K562 (cell line): ENCODE data around the gene LETM1. TPM values are rescaled to one million over a fixed set of nuclear protein-coding genes. Genes with fewer than 3 reads are reported as not detected.

Experiments
- CBX1 ChIP-seq: sonication (generic); IDR thresholded peaks from 2 replicates; pipeline ENCODE4 v1.6.1; 2016; ENCODE audit warnings: antibody characterized with exemption, low read depth, mild to moderate bottlenecking
- E2F5 ChIP-seq: sonication (generic); formaldehyde crosslinking; IDR thresholded peaks from 2 replicates; pipeline ENCODE4 v1.8.0; 2022; ENCODE audit warnings: mild to moderate bottlenecking, missing genetic modification reagents
- POLR2G ChIP-seq: fragments of 200-400 bp; formaldehyde crosslinking; IDR thresholded peaks from 2 replicates; pipeline ENCODE4 v1.6.1; 2017; ENCODE audit warnings: low read depth, mild to moderate bottlenecking, antibody characterized with exemption, low read length, moderate library complexity
- RBFOX2 ChIP-seq: fragments of 200-400 bp; formaldehyde crosslinking; IDR thresholded peaks from 2 replicates; pipeline ENCODE4 v1.6.1; 2017; ENCODE audit warnings: low read depth, mild to moderate bottlenecking, low read length, moderate library complexity
- REST ChIP-seq, 2 experiments: fragments of 450-650 bp; formaldehyde crosslinking in 1 of 2; IDR thresholded peaks; 2 replicates each; pipeline versions ENCODE4 v1.4.0 to v1.6.1; 2014 to 2020; ENCODE audit warnings: mild to moderate bottlenecking in 2 of 2, borderline replicate concordance in 1 of 2, low read depth in 1 of 2
- RREB1 ChIP-seq: fragments of 250-450 bp; sonication (Bioruptor Pico); IDR thresholded peaks from 2 replicates; pipeline ENCODE4 v1.4.0; 2020
- SMARCA5 ChIP-seq: fragments of 450-650 bp; IDR thresholded peaks from 2 replicates; pipeline ENCODE4 v1.6.1; 2016
- polyA plus RNA-seq, 8 experiments: library from polyadenylated mRNA; depleted of rRNA in 4 of 8; stranded (reverse) in 5 of 8; unstranded in 3 of 8; fragments of >200 nt; fragmentation: Nextera tagmentation in 2 of 8; fragmentation: Illumina TruSeq in 1 of 8; extraction: Ambion mirVana in 2 of 8; extraction: Trizol in 1 of 8; gene quantifications; 2 replicates each; pipeline versions ENCODE4 v1.2.1 to v1.2.3, GENCODE V29; 2011 to 2014; ENCODE audit warnings: inconsistent platforms in 1 of 8, missing spikeins in 1 of 8
- total RNA-seq, 7 experiments: library from RNA; depleted of rRNA in 6 of 7; stranded (reverse); fragments of >200 nt in 6 of 7; fragmentation: Illumina TruSeq in 2 of 7; extraction: Trizol in 2 of 7; gene quantifications; 2 replicates each; pipeline versions ENCODE4 v1.2.1 to v1.2.3, GENCODE V29; 2011 to 2021; ENCODE audit warnings: low replicate concordance in 1 of 7

LETM1 gene
- total and polyA plus RNA-seq, 9 of the 15 experiments (the other 6 are each of a cell fraction or from before 2014, with no cell fraction given): 3.9 to 109 (median 35.0) TPM

- TF ChIP-seq E2F5 (CRISPR knock-in tag) (no peak), CBX1 (0 out of 2 replicates have a peak, but pooled peaks have one; percentile 13), SMARCA5 (0 out of 2 replicates have a peak, but pooled peaks have one; percentile 48), RREB1 (CRISPR knock-in tag) (no peak), POLR2G (0 out of 2 replicates have a peak, but pooled peaks have one; percentile 33), REST (IDR thresholded peaks at IDR 0.05; ENCODE audit: borderline replicate concordance) (no peak), REST (CRISPR knock-in tag; IDR thresholded peaks at IDR 0.05; ENCODE audit: low read depth) (no peak), RBFOX2 (peak; percentile 32; the same call in 1 of the 2 replicates)
These were observed 51.1 kb downstream of the LETM1 start (continued) for GRCh38 chr4:1804638-1805492.
